Erythroblast (primary cell): Measurements from ENCODE around the gene USP33.
"Not testable (repeated sequence)": the region's sequence is repeated elsewhere in the genome, so short reads cannot be mapped to it uniquely, and the experiment has no call there.

ENCODE experiments used
- GATA1 ChIP-seq: IDR thresholded peaks from 2 replicates; pipeline ENCODE4 v1.6.1; 2011; ENCODE audit warnings: low read depth, mild to moderate bottlenecking, control low read depth, low read length, moderate library complexity
- POLR2A ChIP-seq: IDR thresholded peaks from 2 replicates; pipeline ENCODE4 v1.6.1; 2011; ENCODE audit warnings: mild to moderate bottlenecking, low read length

DNA sequence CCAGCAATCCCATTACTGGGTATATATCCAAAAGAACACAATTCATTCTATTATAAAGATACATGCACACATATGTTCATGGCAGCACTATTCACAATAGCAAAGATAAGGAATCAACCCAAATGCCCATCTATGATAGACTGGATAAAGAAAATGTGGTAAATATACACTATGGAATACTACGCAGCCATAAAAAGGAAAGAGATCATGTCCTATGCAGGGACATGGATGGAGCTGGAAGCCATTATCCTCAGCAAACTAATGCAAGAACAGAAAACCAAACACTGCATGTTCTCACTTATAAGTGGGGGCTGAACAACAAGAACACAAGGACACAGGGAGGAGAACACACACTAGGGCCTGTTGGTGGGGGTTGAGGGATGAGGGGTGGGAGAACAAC, 60.0 kb downstream of the USP33 start:
- TF ChIP-seq POLR2A, GATA1: not testable (repeated sequence)
